IPS-18a (cell line): ENCODE data around the gene ADH1B.
"Not testable (repeated sequence)": the region's sequence is repeated elsewhere in the genome, so short reads cannot be mapped to it uniquely, and the experiment has no call there.

Experiments used
- H3K27ac ChIP-seq: one replicate; pipeline ENCODE4 v1.5.1; 2013; ENCODE audit warnings: low read length
- H3K27me3 ChIP-seq: one replicate; pipeline ENCODE4 v1.6.1; 2013; ENCODE audit warnings: mild to moderate bottlenecking, low read length; ENCODE audit not compliant: control insufficient read depth, insufficient read depth
- H3K36me3 ChIP-seq: one replicate; pipeline ENCODE4 v1.6.1; 2013; ENCODE audit warnings: low read depth, low read length; ENCODE audit not compliant: control insufficient read depth
- H3K4me1 ChIP-seq: one replicate; pipeline ENCODE4 v1.6.1; 2013; ENCODE audit warnings: low read depth, low read length; ENCODE audit not compliant: control insufficient read depth
- H3K4me3 ChIP-seq: one replicate; pipeline ENCODE4 v1.5.1; 2013; ENCODE audit warnings: low read length
- H3K9ac ChIP-seq: one replicate; pipeline ENCODE4 v1.6.1; 2013; ENCODE audit warnings: mild to moderate bottlenecking, low read length, moderate library complexity
- H3K9me3 ChIP-seq: one replicate; pipeline ENCODE4 v1.6.1; 2013; ENCODE audit warnings: low read depth, low read length; ENCODE audit not compliant: control insufficient read depth

Gene ADH1B

GRCh38 chr4:99321241-99322191 lies at the start of gene ADH1B:
TSS of gene ADH1B (minus strand) at chr4:99321401. CDS start at chr4:99321331, 70 bp downstream.
- Histone ChIP-seq H3K9ac (no peak within 1 kb of the TSS), H3K9me3 (no peaks in the 10 kb centered on the region), H3K27ac (no peak within 1 kb of the TSS), H3K27me3 (no peaks in the 10 kb centered on the region), H3K36me3 (no peaks in the 10 kb centered on the region), H3K4me3 (no peak within 1 kb of the TSS), H3K4me1 (peaks cover 10% of the 10 kb centered on the region)

DNA sequence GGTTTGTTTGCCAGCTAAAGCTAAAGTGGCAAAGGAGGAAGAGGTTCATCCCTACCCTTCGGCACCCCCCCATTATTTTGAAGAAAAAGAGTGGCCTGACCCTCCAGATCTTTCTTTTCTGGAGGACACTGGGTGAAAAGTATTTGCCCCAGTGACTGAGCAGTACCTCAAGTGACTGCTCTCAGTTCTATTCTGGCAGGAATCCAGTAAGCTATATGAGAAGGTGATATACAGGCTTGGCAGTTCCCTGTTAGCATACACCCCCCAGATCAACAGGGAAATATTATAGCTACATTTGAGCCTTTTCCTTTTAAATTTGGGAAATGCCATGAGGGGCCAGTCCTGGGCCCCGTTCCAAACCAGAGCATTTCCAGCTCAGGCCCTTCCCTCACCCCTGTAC lies 46.6 kb upstream of the ADH1B start:
- not testable (repeated sequence) for H3K27me3 ChIP-seq, H3K36me3 ChIP-seq, H3K4me3 ChIP-seq, H3K27ac ChIP-seq, H3K9ac ChIP-seq, H3K4me1 ChIP-seq, H3K9me3 ChIP-seq

DNA sequence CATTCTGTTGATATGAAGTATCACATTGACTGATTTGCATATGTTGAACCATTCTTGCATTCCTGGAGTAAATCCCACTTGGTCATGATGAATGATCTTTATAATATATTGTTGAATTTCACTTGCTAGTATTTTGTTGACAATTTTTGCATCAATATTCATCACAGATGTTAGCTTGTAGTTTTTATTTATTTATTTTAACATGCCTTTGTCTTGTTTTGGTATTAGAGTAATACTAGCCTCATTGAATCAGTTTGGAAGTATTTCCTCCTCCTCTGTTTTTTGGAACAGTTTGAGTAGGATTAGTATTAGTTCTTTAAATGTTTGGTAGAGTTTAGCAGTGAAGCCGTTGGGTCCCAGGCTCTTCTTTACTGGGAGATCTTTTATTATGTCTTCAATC lies 45.3 kb upstream of the ADH1B start:
- Histone ChIP-seq H3K4me3 (no peak overlapping the region), H3K27me3 (no peaks in the 10 kb centered on the region), H3K9ac (no peak overlapping the region), H3K4me1 (no peaks in the 10 kb centered on the region), H3K27ac (no peak overlapping the region), H3K36me3 (no peaks in the 10 kb centered on the region), H3K9me3 (no peaks in the 10 kb centered on the region)

GRCh38 chr4:99362768-99363167 lies 41.6 kb upstream of the ADH1B start:
- Histone ChIP-seq H3K4me3 (no peak overlapping the region), H3K27ac (no peak overlapping the region)

GRCh38 chr4:99361899-99362275 lies 40.7 kb upstream of the ADH1B start:
- Histone ChIP-seq H3K27me3 (no peaks in the 10 kb centered on the region), H3K9ac (no peak overlapping the region), H3K4me3 (no peak overlapping the region), H3K36me3 (no peaks in the 10 kb centered on the region), H3K27ac (no peak overlapping the region), H3K4me1 (no peaks in the 10 kb centered on the region), H3K9me3 (no peaks in the 10 kb centered on the region)

More at GRCh38 chr4:99362768-99363167, 41.6 kb upstream of the ADH1B start:
- Histone ChIP-seq H3K4me1 (no peaks in the 10 kb centered on the region), H3K9me3 (no peaks in the 10 kb centered on the region), H3K36me3 (no peaks in the 10 kb centered on the region), H3K27me3 (no peaks in the 10 kb centered on the region), H3K9ac (no peak overlapping the region)

- Histone ChIP-seq H3K36me3 (no peaks in the 10 kb centered on the region), H3K4me1 (no peaks in the 10 kb centered on the region), H3K4me3 (no peak overlapping the region), H3K9ac (no peak overlapping the region), H3K27me3 (no peaks in the 10 kb centered on the region), H3K27ac (no peak overlapping the region), H3K9me3 (no peaks in the 10 kb centered on the region)
Observed at GRCh38 chr4:99361268-99361898, 40.2 kb upstream of the ADH1B start.

GRCh38 chr4:99359480-99360204 lies 38.4 kb upstream of the ADH1B start:
- no peaks in the 10 kb centered on the region for H3K9me3 ChIP-seq
- no peak overlapping the region for H3K9ac ChIP-seq
- H3K27me3 ChIP-seq: no peaks in the 10 kb centered on the region
- H3K36me3 ChIP-seq: no peaks in the 10 kb centered on the region
- no peak overlapping the region for H3K4me3 ChIP-seq
- H3K4me1 ChIP-seq: no peaks in the 10 kb centered on the region
- no peak overlapping the region for H3K27ac ChIP-seq

GRCh38 chr4:99357948-99358347 lies 36.7 kb upstream of the ADH1B start:
- Histone ChIP-seq H3K27ac (no peak overlapping the region), H3K4me3 (no peak overlapping the region), H3K9me3 (no peaks in the 10 kb centered on the region), H3K36me3 (no peaks in the 10 kb centered on the region), H3K9ac (no peak overlapping the region), H3K27me3 (no peaks in the 10 kb centered on the region), H3K4me1 (no peaks in the 10 kb centered on the region)

GRCh38 chr4:99356992-99357391 lies 35.8 kb upstream of the ADH1B start:
- Histone ChIP-seq H3K4me3 (no peak overlapping the region), H3K4me1 (no peaks in the 10 kb centered on the region), H3K27me3 (no peaks in the 10 kb centered on the region), H3K9me3 (no peaks in the 10 kb centered on the region), H3K27ac (no peak overlapping the region), H3K36me3 (no peaks in the 10 kb centered on the region), H3K9ac (no peak overlapping the region)

DNA sequence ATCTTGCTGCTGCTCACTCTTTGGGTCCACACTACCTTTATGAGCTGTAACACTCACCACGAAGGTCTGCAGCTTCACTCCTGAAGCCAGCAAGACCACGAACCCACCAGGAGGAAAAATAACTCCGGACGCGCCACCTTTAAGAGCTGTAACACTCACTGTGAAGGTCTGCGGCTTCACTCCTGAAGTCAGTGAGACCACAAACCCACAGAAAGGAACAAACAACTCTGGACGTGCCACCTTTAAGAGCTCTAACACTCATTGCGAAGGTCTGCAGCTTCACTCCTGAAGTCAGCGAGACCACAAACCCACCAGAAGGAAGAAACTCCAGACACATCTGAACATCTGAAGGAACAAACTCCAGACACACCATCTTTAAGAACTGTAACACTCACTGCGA lies 34.9 kb upstream of the ADH1B start:
- H3K27ac ChIP-seq, H3K27me3 ChIP-seq, H3K4me1 ChIP-seq, H3K4me3 ChIP-seq, H3K36me3 ChIP-seq, H3K9ac ChIP-seq, H3K9me3 ChIP-seq: not testable (repeated sequence)

- H3K9me3 ChIP-seq: no peaks in the 10 kb centered on the region
- H3K9ac ChIP-seq: no peak within 1 kb of the TSS
- no peak within 1 kb of the TSS for H3K27ac ChIP-seq
- H3K4me3 ChIP-seq: no peak within 1 kb of the TSS
- no peaks in the 10 kb centered on the region for H3K27me3 ChIP-seq
- H3K4me1 ChIP-seq: no peaks in the 10 kb centered on the region
- H3K36me3 ChIP-seq: no peaks in the 10 kb centered on the region
Observed at GRCh38 chr4:99352602-99353537, 31.7 kb upstream of the ADH1B start, which contains the start of gene ADH1C. TSS of gene ADH1C (minus strand) at chr4:99352746. CDS start at chr4:99352675, 71 bp downstream.
